Calu3 (cell line): ENCODE results near the gene ASAP2. TPM values are rescaled to one million over a fixed set of nuclear protein-coding genes. Genes with fewer than 3 reads are reported as not detected.

Experiments used
- BruUV-seq: library from RNA; stranded (reverse); fragments of 400-500 nt; replicated peaks from 2 replicates; lab custom pipeline; 2021; lab: Mats Ljungman, UMichigan
- CTCF ChIA-PET: fragments of 300-600 bp; sonication (Branson Sonifier 250); formaldehyde crosslinking; loops from one replicate; lab custom pipeline; 2022; ENCODE audit warnings: antibody characterized with exemption; lab: Charles Lee
- DNase-seq: peaks from one replicate; pipeline ENCODE4 v3.0.0; 2022
- H3K27ac Mint-ChIP-seq: one replicate; pipeline ENCODE4 v1.8.0; 2022; ENCODE audit warnings: mixed read lengths; ENCODE audit not compliant: unreplicated experiment
- H3K27me3 Mint-ChIP-seq: one replicate; pipeline ENCODE4 v1.8.0; 2022; ENCODE audit warnings: mixed read lengths; ENCODE audit not compliant: unreplicated experiment
- H3K36me3 Mint-ChIP-seq: one replicate; pipeline ENCODE4 v1.8.0; 2022; ENCODE audit warnings: mild to moderate bottlenecking, moderate library complexity, mixed read lengths; ENCODE audit not compliant: insufficient read depth, unreplicated experiment
- H3K4me1 Mint-ChIP-seq: one replicate; pipeline ENCODE4 v1.8.0; 2022; ENCODE audit warnings: mild to moderate bottlenecking, low read depth, mixed read lengths; ENCODE audit not compliant: unreplicated experiment
- H3K4me3 Mint-ChIP-seq: one replicate; pipeline ENCODE4 v1.8.0; 2022; ENCODE audit warnings: mild to moderate bottlenecking, low read depth, moderate library complexity, mixed read lengths; ENCODE audit not compliant: unreplicated experiment
- H3K9me3 Mint-ChIP-seq: one replicate; pipeline ENCODE4 v1.8.0; 2022; ENCODE audit warnings: low read depth, mixed read lengths; ENCODE audit not compliant: unreplicated experiment
- intact Hi-C: fragments of 100-400 bp; cut with micrococcal nuclease; formaldehyde crosslinking; loops from one replicate; pipeline ENCODE4 v1.10.0; 2022; ENCODE audit not compliant: unreplicated experiment
- total RNA-seq: library from RNA; stranded (reverse); gene quantifications from 2 replicates; pipeline ENCODE4 v1.2.3, GENCODE V29; 2022
- TF ChIP-seq, protein P1 (sequence below): fragments of 200-600 bp; IDR thresholded peaks from one replicate; pipeline ENCODE4 v1.8.0; 2022; ENCODE audit warnings: antibody characterized with exemption; ENCODE audit not compliant: unreplicated experiment

The ASAP2 gene
- total RNA-seq, 1 experiment from 2014 or later, result 78.6 TPM

DNA sequence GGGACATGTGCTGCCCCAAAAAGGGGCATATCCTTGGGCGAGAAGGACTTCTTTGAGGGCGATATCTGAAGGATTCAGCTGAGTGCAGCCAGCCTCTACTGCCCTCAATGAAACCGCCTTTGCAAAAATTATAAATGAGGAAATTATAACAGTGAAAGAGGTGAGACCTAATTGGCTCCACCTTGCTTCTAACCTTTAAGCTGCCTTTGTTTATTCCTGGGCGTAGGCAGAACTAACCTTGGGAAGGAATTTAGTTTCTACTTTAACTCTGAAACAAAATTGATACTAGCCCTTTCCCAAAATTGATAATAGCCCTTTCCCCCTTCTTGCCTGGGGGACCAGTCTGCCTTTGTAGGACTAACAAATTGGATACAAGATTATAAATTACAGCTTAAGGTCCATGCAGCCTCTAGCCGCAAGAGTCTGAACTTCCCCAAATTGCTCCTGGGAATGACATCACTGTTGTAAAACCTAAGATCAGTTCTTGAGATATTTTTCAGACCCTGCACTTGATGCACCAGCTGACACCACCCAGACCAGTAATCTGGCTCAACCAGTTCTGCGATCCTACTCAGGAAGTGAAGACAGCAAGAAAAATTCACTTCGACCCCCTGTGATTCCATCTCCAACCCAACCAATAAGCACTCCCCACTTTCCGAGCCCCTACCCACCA lies 36.0 kb upstream of the ASAP2 start:
- peak overlapping the region; percentile 84 for H3K27ac Mint-ChIP-seq
- CTCF ChIA-PET, result interaction anchor here (1.1 to 1.4 kb wide), 2 partner anchors 28 to 163 kb away, joined by 3 to 4 read pairs; no protein-coding TSS in a partner anchor
- peak; percentile 78 for DNase-seq
- H3K9me3 Mint-ChIP-seq, result no peaks in the 10 kb centered on the region
- peaks cover 6% of the 10 kb centered on the region for H3K36me3 Mint-ChIP-seq
- H3K27me3 Mint-ChIP-seq, result no peaks in the 10 kb centered on the region
- intact Hi-C loops, result loop anchor here (2.0 kb wide), 1 partner anchor 64 kb away; no protein-coding TSS in a partner anchor
- H3K4me1 Mint-ChIP-seq, result peaks cover 54% of the 10 kb centered on the region
- TF ChIP-seq, protein P1, sequence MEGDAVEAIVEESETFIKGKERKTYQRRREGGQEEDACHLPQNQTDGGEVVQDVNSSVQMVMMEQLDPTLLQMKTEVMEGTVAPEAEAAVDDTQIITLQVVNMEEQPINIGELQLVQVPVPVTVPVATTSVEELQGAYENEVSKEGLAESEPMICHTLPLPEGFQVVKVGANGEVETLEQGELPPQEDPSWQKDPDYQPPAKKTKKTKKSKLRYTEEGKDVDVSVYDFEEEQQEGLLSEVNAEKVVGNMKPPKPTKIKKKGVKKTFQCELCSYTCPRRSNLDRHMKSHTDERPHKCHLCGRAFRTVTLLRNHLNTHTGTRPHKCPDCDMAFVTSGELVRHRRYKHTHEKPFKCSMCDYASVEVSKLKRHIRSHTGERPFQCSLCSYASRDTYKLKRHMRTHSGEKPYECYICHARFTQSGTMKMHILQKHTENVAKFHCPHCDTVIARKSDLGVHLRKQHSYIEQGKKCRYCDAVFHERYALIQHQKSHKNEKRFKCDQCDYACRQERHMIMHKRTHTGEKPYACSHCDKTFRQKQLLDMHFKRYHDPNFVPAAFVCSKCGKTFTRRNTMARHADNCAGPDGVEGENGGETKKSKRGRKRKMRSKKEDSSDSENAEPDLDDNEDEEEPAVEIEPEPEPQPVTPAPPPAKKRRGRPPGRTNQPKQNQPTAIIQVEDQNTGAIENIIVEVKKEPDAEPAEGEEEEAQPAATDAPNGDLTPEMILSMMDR, result no peak
- H3K4me3 Mint-ChIP-seq, result peak overlapping the region; percentile 57
- BruUV-seq, result no TSS peak

GRCh38 chr2:9174771-9175437 lies 31.7 kb upstream of the ASAP2 start:
- intact Hi-C loops, result no loop called here
- H3K27ac Mint-ChIP-seq, result no peak overlapping the region
- no peaks in the 10 kb centered on the region for H3K9me3 Mint-ChIP-seq
- peaks cover 28% of the 10 kb centered on the region for H3K36me3 Mint-ChIP-seq
- peaks cover 45% of the 10 kb centered on the region for H3K4me1 Mint-ChIP-seq
- no peak overlapping the region for H3K4me3 Mint-ChIP-seq
- DNase-seq, result peak; percentile 18
- TF ChIP-seq, protein P1, result no peak
- no TSS peak for BruUV-seq
- CTCF ChIA-PET, result interaction anchor here (1.2 kb wide), 1 partner anchor 8 kb away, joined by 3 read pairs; no protein-coding TSS in a partner anchor
- no peaks in the 10 kb centered on the region for H3K27me3 Mint-ChIP-seq

GRCh38 chr2:9178110-9178903 lies 28.3 kb upstream of the ASAP2 start:
- CTCF ChIA-PET, result interaction anchor here (1.2 to 2.2 kb wide), 5 partner anchors 10 to 36 kb away, joined by 4 to 13 read pairs (median 6); partner anchors contain the start of gene ASAP2
- Mint-ChIP-seq H3K9me3 (peaks cover 2% of the 10 kb centered on the region), H3K4me3 (peak overlapping the region; percentile 55), H3K27me3 (no peaks in the 10 kb centered on the region), H3K27ac (peak overlapping the region; percentile 86), H3K36me3 (peaks cover 39% of the 10 kb centered on the region), H3K4me1 (peaks cover 47% of the 10 kb centered on the region)
- intact Hi-C loops, result loop anchor here (2.0 kb wide), 1 partner anchor 26 kb away; no protein-coding TSS in a partner anchor
- no TSS peak for BruUV-seq
- peak; percentile 49 for DNase-seq
- TF ChIP-seq, protein P1, result no peak
